Vagina (tissue), 2 donors: ENCODE data around the gene EMD.

Experiments
- CTCF ChIP-seq, 3 experiments: fragments of 450-650 bp in 2 of 3; fragments of 200-600 bp in 1 of 3; sonication (generic) in 1 of 3; IDR thresholded peaks; one replicate each; pipeline ENCODE4 v1.5.1; 2017 to 2019; ENCODE audit warnings: antibody characterized with exemption in 3 of 3, mild to moderate bottlenecking in 2 of 3, moderate library complexity in 2 of 3
- POLR2A ChIP-seq, 2 donors: fragments of 450-650 bp; IDR thresholded peaks; one replicate each; pipeline ENCODE4 v1.6.1; 2017; ENCODE audit warnings: antibody characterized with exemption in 2 of 2, mild to moderate bottlenecking in 2 of 2, moderate library complexity in 2 of 2
- POLR2AphosphoS5 ChIP-seq, 2 donors: sonication (generic); formaldehyde crosslinking; IDR thresholded peaks; one replicate each; pipeline ENCODE4 v1.9.0; 2017; ENCODE audit warnings: antibody characterized with exemption in 2 of 2, mild to moderate bottlenecking in 2 of 2, low read depth in 1 of 2; ENCODE audit not compliant: insufficient read depth in 1 of 2

DNA sequence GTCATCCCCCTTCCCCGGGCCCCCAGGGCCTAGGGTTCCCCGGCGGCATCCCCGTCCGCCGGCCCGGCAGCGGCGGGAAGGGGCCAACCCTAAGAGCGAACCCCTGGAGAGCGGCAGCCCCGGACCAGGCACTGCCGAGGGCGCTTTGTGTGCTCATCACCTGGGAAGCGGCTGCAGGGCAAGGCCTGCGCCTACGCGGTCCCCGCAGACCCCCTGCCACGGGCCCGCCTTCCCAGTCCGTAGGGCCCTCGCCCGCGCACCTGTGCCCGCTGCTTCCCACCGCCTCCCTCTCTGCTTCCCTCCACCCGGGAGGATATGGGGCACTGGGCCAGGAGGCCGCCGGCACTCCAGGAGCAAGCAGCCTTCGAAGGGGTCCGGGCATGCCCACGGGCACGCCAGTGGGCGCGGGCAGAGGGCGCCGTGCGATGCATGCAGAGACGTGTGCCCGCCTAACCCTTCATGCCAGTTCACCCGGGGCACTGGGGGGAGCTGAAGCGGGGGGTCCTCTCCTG is 7.2 kb upstream of the EMD start:
- TF ChIP-seq CTCF (IDR thresholded peaks at IDR 0.05): no peak
- TF ChIP-seq POLR2A (IDR thresholded peaks at IDR 0.05): no peak
- TF ChIP-seq POLR2AphosphoS5 (IDR thresholded peaks at IDR 0.05; ENCODE audit: insufficient read depth in 1 of 2, low read depth in 1 of 2): peak in 1 of 2 donors; percentile 30
